PFSK-1 (cell line): ENCODE data around the gene CLDND2.

Experiments used
- POLR2AphosphoS5 ChIP-seq: IDR thresholded peaks from 2 replicates; pipeline ENCODE4 v1.6.1; 2012; ENCODE audit warnings: low read depth, mild to moderate bottlenecking, control low read depth, low read length, moderate library complexity
- SIN3A ChIP-seq: IDR thresholded peaks from 2 replicates; pipeline ENCODE4 v1.6.1; 2012; ENCODE audit warnings: mild to moderate bottlenecking, low read length, moderate library complexity, borderline replicate concordance; ENCODE audit not compliant: insufficient read depth
- TAF1 ChIP-seq: IDR thresholded peaks from 2 replicates; pipeline ENCODE4 v1.6.1; 2012; ENCODE audit warnings: low read length, control low read depth, borderline replicate concordance; ENCODE audit not compliant: insufficient read depth
- TF ChIP-seq, protein P1 (sequence below), 2 experiments: IDR thresholded peaks; 2 replicates each; pipeline versions ENCODE4 v1.6.1 to v1.8.0; 2011 to 2012; ENCODE audit warnings: low read depth in 2 of 2, low read length in 2 of 2, control low read depth in 1 of 2, inconsistent platforms in 1 of 2, mild to moderate bottlenecking in 1 of 2, moderate library complexity in 1 of 2; ENCODE audit not compliant: insufficient read depth in 1 of 2

GRCh38 chr19:51365211-51365964 is 3.4 kb downstream of the CLDND2 start:
- TF ChIP-seq POLR2AphosphoS5 (no peak; the same call in 1 of the 2 replicates), SIN3A (no peak), TAF1 (no peak)
- TF ChIP-seq, protein P1, sequence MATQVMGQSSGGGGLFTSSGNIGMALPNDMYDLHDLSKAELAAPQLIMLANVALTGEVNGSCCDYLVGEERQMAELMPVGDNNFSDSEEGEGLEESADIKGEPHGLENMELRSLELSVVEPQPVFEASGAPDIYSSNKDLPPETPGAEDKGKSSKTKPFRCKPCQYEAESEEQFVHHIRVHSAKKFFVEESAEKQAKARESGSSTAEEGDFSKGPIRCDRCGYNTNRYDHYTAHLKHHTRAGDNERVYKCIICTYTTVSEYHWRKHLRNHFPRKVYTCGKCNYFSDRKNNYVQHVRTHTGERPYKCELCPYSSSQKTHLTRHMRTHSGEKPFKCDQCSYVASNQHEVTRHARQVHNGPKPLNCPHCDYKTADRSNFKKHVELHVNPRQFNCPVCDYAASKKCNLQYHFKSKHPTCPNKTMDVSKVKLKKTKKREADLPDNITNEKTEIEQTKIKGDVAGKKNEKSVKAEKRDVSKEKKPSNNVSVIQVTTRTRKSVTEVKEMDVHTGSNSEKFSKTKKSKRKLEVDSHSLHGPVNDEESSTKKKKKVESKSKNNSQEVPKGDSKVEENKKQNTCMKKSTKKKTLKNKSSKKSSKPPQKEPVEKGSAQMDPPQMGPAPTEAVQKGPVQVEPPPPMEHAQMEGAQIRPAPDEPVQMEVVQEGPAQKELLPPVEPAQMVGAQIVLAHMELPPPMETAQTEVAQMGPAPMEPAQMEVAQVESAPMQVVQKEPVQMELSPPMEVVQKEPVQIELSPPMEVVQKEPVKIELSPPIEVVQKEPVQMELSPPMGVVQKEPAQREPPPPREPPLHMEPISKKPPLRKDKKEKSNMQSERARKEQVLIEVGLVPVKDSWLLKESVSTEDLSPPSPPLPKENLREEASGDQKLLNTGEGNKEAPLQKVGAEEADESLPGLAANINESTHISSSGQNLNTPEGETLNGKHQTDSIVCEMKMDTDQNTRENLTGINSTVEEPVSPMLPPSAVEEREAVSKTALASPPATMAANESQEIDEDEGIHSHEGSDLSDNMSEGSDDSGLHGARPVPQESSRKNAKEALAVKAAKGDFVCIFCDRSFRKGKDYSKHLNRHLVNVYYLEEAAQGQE (IDR thresholded peaks at IDR 0.05; ENCODE audit: insufficient read depth in 1 of 2, low read depth in 2 of 2, low read length in 2 of 2), result no peak
